GM23338 (cell line): ENCODE measurements around the gene C1orf52. TPM values are rescaled to one million over a fixed set of nuclear protein-coding genes. Genes with fewer than 3 reads are reported as not detected.

Source experiments
- ATAC-seq: fragments of 200-7000 bp; cut with Tn5 transposase; 3 replicates; pipeline ENCODE4 v1.9.1; 2020
- DNase-seq: peaks from one replicate; pipeline ENCODE4 v3.0.0-alpha.2; 2015; ENCODE audit warnings: low spot score
- H2AFZ ChIP-seq: fragments of 200-600 bp; sonication (generic); 2 replicates; pipeline ENCODE4 v1.8.0; 2016; ENCODE audit warnings: antibody characterized with exemption, mild to moderate bottlenecking, moderate library complexity
- H3F3A ChIP-seq: fragments of 200-600 bp; sonication (generic); replicated peaks from 2 replicates; pipeline ENCODE4 v1.8.0; 2017; ENCODE audit warnings: antibody characterized with exemption, mixed run types, low read depth
- H3K27ac ChIP-seq: fragments of 200-600 bp; sonication (generic); 2 replicates; pipeline ENCODE4 v1.6.1; 2016; ENCODE audit warnings: low read depth
- H3K27me3 ChIP-seq: fragments of 200-600 bp; sonication (generic); 2 replicates; pipeline ENCODE4 v1.8.0; 2016; ENCODE audit warnings: mild to moderate bottlenecking, mixed run types, moderate library complexity; ENCODE audit not compliant: insufficient read depth
- H3K36me3 ChIP-seq: fragments of 200-600 bp; sonication (generic); 2 replicates; pipeline ENCODE4 v1.8.0; 2016; ENCODE audit warnings: mild to moderate bottlenecking; ENCODE audit not compliant: insufficient read depth
- H3K4me1 ChIP-seq: fragments of 200-600 bp; sonication (generic); 2 replicates; pipeline ENCODE4 v1.8.0; 2016; ENCODE audit warnings: mild to moderate bottlenecking, moderate library complexity; ENCODE audit not compliant: insufficient read depth
- H3K4me2 ChIP-seq: fragments of 200-600 bp; sonication (generic); 2 replicates; pipeline ENCODE4 v1.7.1; 2017; ENCODE audit warnings: mixed run types
- H3K4me3 ChIP-seq: fragments of 200-600 bp; sonication (generic); 2 replicates; pipeline ENCODE4 v1.6.1; 2016; ENCODE audit warnings: mixed run types
- H3K79me2 ChIP-seq: fragments of 200-600 bp; sonication (generic); replicated peaks from 2 replicates; pipeline ENCODE4 v1.8.0; 2017; ENCODE audit warnings: mild to moderate bottlenecking; ENCODE audit not compliant: insufficient read depth
- H3K9me2 ChIP-seq: fragments of 200-600 bp; sonication (generic); 2 replicates; pipeline ENCODE4 v1.8.0; 2017; ENCODE audit not compliant: insufficient read depth
- H4K20me1 ChIP-seq: fragments of 200-600 bp; sonication (generic); replicated peaks from 2 replicates; pipeline ENCODE4 v1.8.0; 2017; ENCODE audit warnings: mild to moderate bottlenecking; ENCODE audit not compliant: insufficient read depth
- H3K27ac Mint-ChIP-seq: 2 replicates; pipeline ENCODE4 v1.8.0; 2020; ENCODE audit warnings: inconsistent platforms, mild to moderate bottlenecking, moderate library complexity, mixed read lengths
- H3K27me3 Mint-ChIP-seq: 3 replicates; pipeline ENCODE4 v1.8.0; 2022; ENCODE audit warnings: low read depth, mild to moderate bottlenecking, moderate library complexity, mixed read lengths, inconsistent platforms; ENCODE audit not compliant: insufficient read depth, poor library complexity
- H3K36me3 Mint-ChIP-seq: 3 replicates; pipeline ENCODE4 v1.8.0; 2021; ENCODE audit warnings: low read depth, mild to moderate bottlenecking, inconsistent platforms, moderate library complexity, mixed read lengths
- H3K4me1 Mint-ChIP-seq: 3 replicates; pipeline ENCODE4 v1.8.0; 2020; ENCODE audit warnings: mild to moderate bottlenecking, inconsistent platforms, mixed read lengths
- H3K4me3 Mint-ChIP-seq: 3 replicates; pipeline ENCODE4 v1.8.0; 2021; ENCODE audit warnings: moderate library complexity, mild to moderate bottlenecking, inconsistent platforms, mixed read lengths
- H3K9me3 Mint-ChIP-seq: 3 replicates; pipeline ENCODE4 v1.8.0; 2020; ENCODE audit warnings: moderate library complexity, mild to moderate bottlenecking, inconsistent platforms, mixed read lengths
- CREB1 ChIP-seq: fragments of 250-450 bp; sonication (Bioruptor Pico); IDR thresholded peaks from 2 replicates; pipeline ENCODE4 v1.5.0; 2020; ENCODE audit warnings: low read depth, mild to moderate bottlenecking, moderate library complexity
- EZH2phosphoT487 ChIP-seq: fragments of 200-600 bp; sonication (generic); IDR thresholded peaks from one replicate; pipeline ENCODE4 v1.8.1; 2018; ENCODE audit warnings: antibody characterized with exemption; ENCODE audit not compliant: unreplicated experiment
- JUNB ChIP-seq: IDR thresholded peaks from one replicate; pipeline ENCODE4 v1.6.1; 2016; ENCODE audit warnings: antibody characterized with exemption; ENCODE audit not compliant: unreplicated experiment
- POLR2AphosphoS5 ChIP-seq: IDR thresholded peaks from 2 replicates; pipeline ENCODE4 v1.6.1; 2016; ENCODE audit warnings: antibody characterized with exemption, low read depth
- ZNF114 ChIP-seq: fragments of 250-450 bp; sonication (Bioruptor Pico); IDR thresholded peaks from 2 replicates; pipeline ENCODE4 v1.5.0; 2020; ENCODE audit warnings: mild to moderate bottlenecking, moderate library complexity
- ZNF331 ChIP-seq: fragments of 250-450 bp; sonication (Bioruptor Pico); IDR thresholded peaks from 2 replicates; pipeline ENCODE4 v1.5.0; 2020; ENCODE audit warnings: low read depth, mild to moderate bottlenecking, moderate library complexity
- polyA plus RNA-seq: library from polyadenylated mRNA; unstranded; fragments of >200 nt; fragmentation: Nextera tagmentation; extraction: Ambion mirVana; gene quantifications from 2 replicates; pipeline ENCODE4 v1.2.1, GENCODE V29; 2016
- total RNA-seq: library from RNA; depleted of rRNA; stranded (reverse); fragments of >200 nt; shearing (Covaris generic); gene quantifications from 2 replicates; pipeline ENCODE4 v1.2.3, GENCODE V29; 2014
- TF ChIP-seq, protein P1 (sequence below): IDR thresholded peaks from one replicate; pipeline ENCODE4 v1.6.1; 2018; ENCODE audit warnings: antibody characterized with exemption; ENCODE audit not compliant: unreplicated experiment
- TF ChIP-seq, protein P2 (sequence below), 2 experiments: fragments of 200-600 bp in 1 of 2; sonication (generic) in 1 of 2; conservative IDR thresholded peaks; 2 replicates each; pipeline versions ENCODE4 v1.5.1 to v1.6.1; 2016 to 2017; ENCODE audit warnings: antibody characterized with exemption in 2 of 2, low read depth in 2 of 2, mild to moderate bottlenecking in 2 of 2, moderate library complexity in 1 of 2
- TF ChIP-seq, protein P3 (sequence below): fragments of 250-450 bp; sonication (Bioruptor Pico); IDR thresholded peaks from 2 replicates; pipeline ENCODE4 v1.5.0; 2020; ENCODE audit warnings: mild to moderate bottlenecking, moderate library complexity

Gene C1orf52
- total and polyA plus RNA-seq, 2 experiments from 2014 or later: 35.6 to 102 TPM

DNA sequence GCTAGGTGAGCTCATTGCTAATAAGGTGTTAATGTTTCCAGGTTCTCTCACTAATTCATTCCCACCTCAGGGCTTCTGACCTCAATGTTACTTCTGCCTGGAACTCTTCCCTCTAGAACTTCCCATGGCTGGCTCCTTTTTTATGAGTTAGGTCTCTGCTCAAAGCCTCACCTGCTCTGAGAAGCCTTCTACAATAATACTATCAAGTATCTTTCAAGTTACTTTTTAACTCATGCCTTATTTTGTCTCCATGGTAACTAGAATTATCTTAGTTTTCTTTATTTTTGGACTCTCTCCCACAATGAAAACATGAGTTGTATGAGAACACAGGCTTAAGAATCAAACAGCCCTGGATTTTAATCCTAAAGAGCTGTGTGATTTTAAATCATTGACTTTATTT lies 3.5 kb upstream of the C1orf52 start:
- Mint-ChIP-seq H3K9me3 (peaks cover 28% of the 10 kb centered on the region), H3K4me1 (peaks cover 12% of the 10 kb centered on the region), H3K27ac (no peak overlapping the region), H3K36me3 (peaks cover 60% of the 10 kb centered on the region), H3K27me3 (peaks cover 5% of the 10 kb centered on the region), H3K4me3 (no peak overlapping the region)
- H3K36me3 ChIP-seq: peaks cover 27% of the 10 kb centered on the region; the same call in 1 of the 2 replicates
- H3F3A ChIP-seq: no peaks in the 10 kb centered on the region
- no peak overlapping the region for H3K27ac ChIP-seq
- H3K9me2 ChIP-seq: peaks cover 3% of the 10 kb centered on the region
- no peak overlapping the region for H2AFZ ChIP-seq
- DNase-seq (no peak), ATAC-seq (no peak)
- TF ChIP-seq EZH2phosphoT487 (no peak), JUNB (no peak), CREB1 (CRISPR knock-in tag) (no peak), ZNF331 (CRISPR knock-in tag) (no peak), POLR2AphosphoS5 (no peak), ZNF114 (CRISPR knock-in tag) (no peak)
- TF ChIP-seq, protein P1, sequence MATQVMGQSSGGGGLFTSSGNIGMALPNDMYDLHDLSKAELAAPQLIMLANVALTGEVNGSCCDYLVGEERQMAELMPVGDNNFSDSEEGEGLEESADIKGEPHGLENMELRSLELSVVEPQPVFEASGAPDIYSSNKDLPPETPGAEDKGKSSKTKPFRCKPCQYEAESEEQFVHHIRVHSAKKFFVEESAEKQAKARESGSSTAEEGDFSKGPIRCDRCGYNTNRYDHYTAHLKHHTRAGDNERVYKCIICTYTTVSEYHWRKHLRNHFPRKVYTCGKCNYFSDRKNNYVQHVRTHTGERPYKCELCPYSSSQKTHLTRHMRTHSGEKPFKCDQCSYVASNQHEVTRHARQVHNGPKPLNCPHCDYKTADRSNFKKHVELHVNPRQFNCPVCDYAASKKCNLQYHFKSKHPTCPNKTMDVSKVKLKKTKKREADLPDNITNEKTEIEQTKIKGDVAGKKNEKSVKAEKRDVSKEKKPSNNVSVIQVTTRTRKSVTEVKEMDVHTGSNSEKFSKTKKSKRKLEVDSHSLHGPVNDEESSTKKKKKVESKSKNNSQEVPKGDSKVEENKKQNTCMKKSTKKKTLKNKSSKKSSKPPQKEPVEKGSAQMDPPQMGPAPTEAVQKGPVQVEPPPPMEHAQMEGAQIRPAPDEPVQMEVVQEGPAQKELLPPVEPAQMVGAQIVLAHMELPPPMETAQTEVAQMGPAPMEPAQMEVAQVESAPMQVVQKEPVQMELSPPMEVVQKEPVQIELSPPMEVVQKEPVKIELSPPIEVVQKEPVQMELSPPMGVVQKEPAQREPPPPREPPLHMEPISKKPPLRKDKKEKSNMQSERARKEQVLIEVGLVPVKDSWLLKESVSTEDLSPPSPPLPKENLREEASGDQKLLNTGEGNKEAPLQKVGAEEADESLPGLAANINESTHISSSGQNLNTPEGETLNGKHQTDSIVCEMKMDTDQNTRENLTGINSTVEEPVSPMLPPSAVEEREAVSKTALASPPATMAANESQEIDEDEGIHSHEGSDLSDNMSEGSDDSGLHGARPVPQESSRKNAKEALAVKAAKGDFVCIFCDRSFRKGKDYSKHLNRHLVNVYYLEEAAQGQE: no peak
- TF ChIP-seq, protein P2, sequence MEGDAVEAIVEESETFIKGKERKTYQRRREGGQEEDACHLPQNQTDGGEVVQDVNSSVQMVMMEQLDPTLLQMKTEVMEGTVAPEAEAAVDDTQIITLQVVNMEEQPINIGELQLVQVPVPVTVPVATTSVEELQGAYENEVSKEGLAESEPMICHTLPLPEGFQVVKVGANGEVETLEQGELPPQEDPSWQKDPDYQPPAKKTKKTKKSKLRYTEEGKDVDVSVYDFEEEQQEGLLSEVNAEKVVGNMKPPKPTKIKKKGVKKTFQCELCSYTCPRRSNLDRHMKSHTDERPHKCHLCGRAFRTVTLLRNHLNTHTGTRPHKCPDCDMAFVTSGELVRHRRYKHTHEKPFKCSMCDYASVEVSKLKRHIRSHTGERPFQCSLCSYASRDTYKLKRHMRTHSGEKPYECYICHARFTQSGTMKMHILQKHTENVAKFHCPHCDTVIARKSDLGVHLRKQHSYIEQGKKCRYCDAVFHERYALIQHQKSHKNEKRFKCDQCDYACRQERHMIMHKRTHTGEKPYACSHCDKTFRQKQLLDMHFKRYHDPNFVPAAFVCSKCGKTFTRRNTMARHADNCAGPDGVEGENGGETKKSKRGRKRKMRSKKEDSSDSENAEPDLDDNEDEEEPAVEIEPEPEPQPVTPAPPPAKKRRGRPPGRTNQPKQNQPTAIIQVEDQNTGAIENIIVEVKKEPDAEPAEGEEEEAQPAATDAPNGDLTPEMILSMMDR (conservative IDR thresholded peaks at IDR 0.05; ENCODE audit: low read depth in 2 of 2): no peak
- TF ChIP-seq, protein P3, sequence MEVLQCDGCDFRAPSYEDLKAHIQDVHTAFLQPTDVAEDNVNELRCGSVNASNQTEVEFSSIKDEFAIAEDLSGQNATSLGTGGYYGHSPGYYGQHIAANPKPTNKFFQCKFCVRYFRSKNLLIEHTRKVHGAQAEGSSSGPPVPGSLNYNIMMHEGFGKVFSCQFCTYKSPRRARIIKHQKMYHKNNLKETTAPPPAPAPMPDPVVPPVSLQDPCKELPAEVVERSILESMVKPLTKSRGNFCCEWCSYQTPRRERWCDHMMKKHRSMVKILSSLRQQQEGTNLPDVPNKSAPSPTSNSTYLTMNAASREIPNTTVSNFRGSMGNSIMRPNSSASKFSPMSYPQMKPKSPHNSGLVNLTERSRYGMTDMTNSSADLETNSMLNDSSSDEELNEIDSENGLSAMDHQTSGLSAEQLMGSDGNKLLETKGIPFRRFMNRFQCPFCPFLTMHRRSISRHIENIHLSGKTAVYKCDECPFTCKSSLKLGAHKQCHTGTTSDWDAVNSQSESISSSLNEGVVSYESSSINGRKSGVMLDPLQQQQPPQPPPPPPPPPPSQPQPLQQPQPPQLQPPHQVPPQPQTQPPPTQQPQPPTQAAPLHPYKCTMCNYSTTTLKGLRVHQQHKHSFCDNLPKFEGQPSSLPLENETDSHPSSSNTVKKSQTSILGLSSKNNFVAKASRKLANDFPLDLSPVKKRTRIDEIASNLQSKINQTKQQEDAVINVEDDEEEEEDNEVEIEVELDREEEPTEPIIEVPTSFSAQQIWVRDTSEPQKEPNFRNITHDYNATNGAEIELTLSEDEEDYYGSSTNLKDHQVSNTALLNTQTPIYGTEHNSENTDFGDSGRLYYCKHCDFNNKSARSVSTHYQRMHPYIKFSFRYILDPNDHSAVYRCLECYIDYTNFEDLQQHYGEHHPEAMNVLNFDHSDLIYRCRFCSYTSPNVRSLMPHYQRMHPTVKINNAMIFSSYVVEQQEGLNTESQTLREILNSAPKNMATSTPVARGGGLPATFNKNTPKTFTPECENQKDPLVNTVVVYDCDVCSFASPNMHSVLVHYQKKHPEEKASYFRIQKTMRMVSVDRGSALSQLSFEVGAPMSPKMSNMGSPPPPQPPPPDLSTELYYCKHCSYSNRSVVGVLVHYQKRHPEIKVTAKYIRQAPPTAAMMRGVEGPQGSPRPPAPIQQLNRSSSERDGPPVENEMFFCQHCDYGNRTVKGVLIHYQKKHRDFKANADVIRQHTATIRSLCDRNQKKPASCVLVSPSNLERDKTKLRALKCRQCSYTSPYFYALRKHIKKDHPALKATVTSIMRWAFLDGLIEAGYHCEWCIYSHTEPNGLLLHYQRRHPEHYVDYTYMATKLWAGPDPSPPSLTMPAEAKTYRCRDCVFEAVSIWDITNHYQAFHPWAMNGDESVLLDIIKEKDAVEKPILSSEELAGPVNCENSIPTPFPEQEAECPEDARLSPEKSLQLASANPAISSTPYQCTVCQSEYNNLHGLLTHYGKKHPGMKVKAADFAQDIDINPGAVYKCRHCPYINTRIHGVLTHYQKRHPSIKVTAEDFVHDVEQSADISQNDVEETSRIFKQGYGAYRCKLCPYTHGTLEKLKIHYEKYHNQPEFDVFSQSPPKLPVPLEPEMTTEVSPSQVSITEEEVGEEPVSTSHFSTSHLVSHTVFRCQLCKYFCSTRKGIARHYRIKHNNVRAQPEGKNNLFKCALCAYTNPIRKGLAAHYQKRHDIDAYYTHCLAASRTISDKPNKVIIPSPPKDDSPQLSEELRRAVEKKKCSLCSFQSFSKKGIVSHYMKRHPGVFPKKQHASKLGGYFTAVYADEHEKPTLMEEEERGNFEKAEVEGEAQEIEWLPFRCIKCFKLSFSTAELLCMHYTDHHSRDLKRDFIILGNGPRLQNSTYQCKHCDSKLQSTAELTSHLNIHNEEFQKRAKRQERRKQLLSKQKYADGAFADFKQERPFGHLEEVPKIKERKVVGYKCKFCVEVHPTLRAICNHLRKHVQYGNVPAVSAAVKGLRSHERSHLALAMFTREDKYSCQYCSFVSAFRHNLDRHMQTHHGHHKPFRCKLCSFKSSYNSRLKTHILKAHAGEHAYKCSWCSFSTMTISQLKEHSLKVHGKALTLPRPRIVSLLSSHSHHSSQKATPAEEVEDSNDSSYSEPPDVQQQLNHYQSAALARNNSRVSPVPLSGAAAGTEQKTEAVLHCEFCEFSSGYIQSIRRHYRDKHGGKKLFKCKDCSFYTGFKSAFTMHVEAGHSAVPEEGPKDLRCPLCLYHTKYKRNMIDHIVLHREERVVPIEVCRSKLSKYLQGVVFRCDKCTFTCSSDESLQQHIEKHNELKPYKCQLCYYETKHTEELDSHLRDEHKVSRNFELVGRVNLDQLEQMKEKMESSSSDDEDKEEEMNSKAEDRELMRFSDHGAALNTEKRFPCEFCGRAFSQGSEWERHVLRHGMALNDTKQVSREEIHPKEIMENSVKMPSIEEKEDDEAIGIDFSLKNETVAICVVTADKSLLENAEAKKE (CRISPR knock-in tag): no peak
- H3K27me3 ChIP-seq: no peaks in the 10 kb centered on the region
- H3K4me1 ChIP-seq: peaks cover 4% of the 10 kb centered on the region
- no peak overlapping the region for H3K4me2 ChIP-seq
- no peak overlapping the region for H3K4me3 ChIP-seq
- no peaks in the 10 kb centered on the region; the same call in 1 of the 2 replicates for H4K20me1 ChIP-seq
- peaks cover 10% of the 10 kb centered on the region for H3K79me2 ChIP-seq
